Muscle of leg (tissue), 11 donors: ENCODE measurements around the gene OCA2. TPM values are rescaled to one million over a fixed set of nuclear protein-coding genes. Genes with fewer than 3 reads are reported as not detected.

Experiments
- DNase-seq: peaks from one replicate; pipeline ENCODE4 v3.0.0; 2013
- H3K27ac ChIP-seq: one replicate; pipeline ENCODE4 v1.5.1; 2013; ENCODE audit warnings: mild to moderate bottlenecking, low read length, control low read depth
- H3K27me3 ChIP-seq: one replicate; pipeline ENCODE4 v1.6.1; 2013; ENCODE audit warnings: low read length; ENCODE audit not compliant: control insufficient read depth, insufficient read depth
- H3K36me3 ChIP-seq: one replicate; pipeline ENCODE4 v1.6.1; 2013; ENCODE audit warnings: low read length; ENCODE audit not compliant: control insufficient read depth, insufficient read depth
- H3K4me1 ChIP-seq: one replicate; pipeline ENCODE4 v1.6.1; 2013; ENCODE audit warnings: low read length; ENCODE audit not compliant: control insufficient read depth, insufficient read depth
- H3K4me3 ChIP-seq: one replicate; pipeline ENCODE4 v1.5.1; 2013; ENCODE audit warnings: low read length, control low read depth
- H3K9me3 ChIP-seq: replicated peaks from 2 replicates; pipeline ENCODE4 v1.6.1; 2013; ENCODE audit warnings: low read depth, low read length; ENCODE audit not compliant: control insufficient read depth
- WGBS: methylation state at CpG from one replicate; pipeline ENCODE4 v1.1.5; 2013; ENCODE audit warnings: missing lambda C conversion rate; ENCODE audit not compliant: insufficient coverage; 5-methylcytosine and 5-hydroxymethylcytosine counted together
- polyA plus RNA-seq, 8 donors: library from polyadenylated mRNA; unstranded; fragments of 120-200 nt; gene quantifications; one replicate each; pipeline versions ENCODE4 v1.2.1 to v1.2.3, GENCODE V29; 2013; ENCODE audit warnings: inconsistent platforms in 1 of 8, low replicate concordance in 1 of 8; ENCODE audit not compliant: insufficient read length in 8 of 8, insufficient read depth in 1 of 8
- total RNA-seq: library from RNA; stranded (reverse); fragments of 120-200 nt; gene quantifications from one replicate; pipeline ENCODE4 v1.2.4, GENCODE V29; 2013

Gene OCA2
- total and polyA plus RNA-seq, 9 donors: 1.9 to 5.3 (median 3.6) TPM

DNA sequence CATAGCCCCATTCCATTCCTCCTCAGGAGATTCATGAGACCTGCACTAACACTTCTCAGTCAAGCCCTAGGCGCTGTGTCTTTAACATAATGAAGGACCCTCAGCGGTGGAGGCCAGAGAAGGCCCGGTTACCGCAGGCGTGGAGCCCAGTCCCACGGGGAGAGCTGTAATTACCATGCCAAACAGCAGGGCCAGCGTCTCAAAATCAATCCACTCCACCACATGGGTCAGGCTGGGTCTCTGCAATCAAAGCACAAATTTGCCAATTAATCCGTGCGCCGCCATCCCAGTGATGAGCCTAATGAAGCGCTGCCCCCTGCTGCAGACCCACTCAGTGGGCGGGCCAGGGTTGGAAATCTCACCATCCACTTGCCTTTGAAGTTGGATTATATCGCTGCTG is 109.7 kb downstream of the OCA2 start:
- no peak overlapping the region for H3K4me3 ChIP-seq
- H3K4me1 ChIP-seq: no peaks in the 10 kb centered on the region
- WGBS: 88% methylated on average over 8 of the region's 13 CpGs
- DNase-seq: no peak
- no peaks in the 10 kb centered on the region for H3K36me3 ChIP-seq
- H3K27ac ChIP-seq: no peak overlapping the region
- no peaks in the 10 kb centered on the region for H3K27me3 ChIP-seq
- no peaks in the 10 kb centered on the region for H3K9me3 ChIP-seq

DNA sequence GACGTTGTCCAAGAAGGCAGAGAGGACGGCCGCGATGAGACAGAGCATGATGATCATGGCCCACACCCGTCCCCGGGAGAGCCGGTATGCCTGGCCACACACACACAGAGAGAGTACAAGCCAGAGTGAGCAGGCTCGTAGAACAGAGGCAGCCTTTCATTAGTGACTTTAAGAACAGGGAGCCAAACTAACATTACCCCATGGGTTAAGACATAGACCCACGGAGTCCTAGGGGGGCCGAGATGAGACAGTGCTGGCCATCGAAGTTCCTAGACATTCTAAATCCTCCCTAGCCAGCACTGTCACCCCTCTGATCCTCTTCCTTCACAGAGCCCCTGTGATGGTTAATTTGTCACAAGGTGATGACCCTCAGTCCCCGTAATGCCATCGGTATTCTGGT is 114.0 kb downstream of the OCA2 start:
- Histone ChIP-seq H3K27me3 (no peaks in the 10 kb centered on the region), H3K36me3 (no peaks in the 10 kb centered on the region), H3K4me1 (no peaks in the 10 kb centered on the region), H3K27ac (no peak overlapping the region), H3K9me3 (no peaks in the 10 kb centered on the region), H3K4me3 (no peak overlapping the region)
- no peak for DNase-seq
- WGBS: 64% methylated on average over 10 of the region's 13 CpGs

DNA sequence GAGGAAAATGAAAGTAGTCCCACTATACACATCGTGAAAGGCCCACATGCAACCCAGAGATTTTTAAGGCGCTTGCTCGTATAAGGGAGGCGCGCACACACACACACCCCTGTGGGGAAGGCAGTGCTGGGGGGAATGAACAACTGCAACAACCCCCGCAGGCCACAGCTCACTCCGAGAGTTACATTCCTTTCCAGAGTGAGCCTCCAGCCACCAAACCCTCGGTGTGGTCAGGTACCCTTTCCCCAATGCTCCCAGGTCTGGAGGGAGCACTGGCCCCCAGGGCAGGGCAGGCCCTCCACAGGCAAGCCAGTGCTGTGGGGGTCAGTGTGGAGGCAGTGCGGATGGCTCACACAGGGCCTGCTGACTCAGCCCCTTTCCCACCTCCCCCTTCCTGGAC is 115.6 kb downstream of the OCA2 start:
- Histone ChIP-seq H3K4me1 (no peaks in the 10 kb centered on the region), H3K4me3 (no peak overlapping the region), H3K36me3 (no peaks in the 10 kb centered on the region), H3K9me3 (no peaks in the 10 kb centered on the region), H3K27me3 (no peaks in the 10 kb centered on the region), H3K27ac (no peak overlapping the region)
- no peak for DNase-seq
- WGBS: 92% methylated on average over 2 of the region's 9 CpGs

DNA sequence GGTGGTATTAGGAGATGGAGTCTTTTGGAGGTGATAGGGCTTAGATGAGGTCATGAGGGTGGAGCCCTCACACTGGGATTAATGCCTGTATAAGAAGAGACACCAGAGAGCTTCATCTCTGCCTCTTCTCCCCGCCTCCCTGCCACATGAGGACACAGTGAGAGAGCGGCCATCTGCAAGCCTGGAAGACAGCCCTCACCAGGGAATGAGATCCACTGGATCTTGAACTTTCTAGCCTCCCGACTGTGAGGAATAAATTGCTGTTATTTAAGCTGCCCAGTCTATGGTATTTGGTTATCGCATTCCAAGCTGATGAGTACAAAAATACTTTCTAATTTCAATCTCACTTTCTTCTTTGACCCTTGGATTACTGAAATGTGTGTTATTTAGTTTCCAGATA is 121.4 kb downstream of the OCA2 start:
- no peaks in the 10 kb centered on the region for H3K36me3 ChIP-seq
- H3K4me1 ChIP-seq: no peaks in the 10 kb centered on the region
- DNase-seq: no peak
- no peak overlapping the region for H3K4me3 ChIP-seq
- WGBS: no CpG with 5 or more reads among the region's 4 CpGs
- no peaks in the 10 kb centered on the region for H3K9me3 ChIP-seq
- H3K27me3 ChIP-seq: no peaks in the 10 kb centered on the region
- no peak overlapping the region for H3K27ac ChIP-seq

DNA sequence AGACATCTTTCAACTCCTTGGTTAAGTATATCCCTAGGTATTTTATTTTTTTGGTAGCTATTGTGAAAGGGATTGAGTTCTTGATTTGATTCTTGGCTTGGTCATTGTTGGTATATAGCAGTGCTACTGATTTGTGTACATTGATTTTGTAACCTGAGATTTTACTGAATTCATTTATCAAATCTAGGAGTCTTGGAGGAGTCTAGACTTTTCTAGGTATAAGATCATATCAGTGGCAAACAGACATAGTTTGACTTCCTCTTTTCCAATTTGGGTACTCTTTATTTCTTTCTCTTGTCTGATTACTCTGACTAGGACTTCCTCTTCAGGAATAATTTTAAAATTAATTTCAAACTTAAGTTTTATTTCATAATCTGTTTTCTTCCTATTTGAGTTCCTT is 125.2 kb downstream of the OCA2 start:
- no peak overlapping the region for H3K27ac ChIP-seq
- no peaks in the 10 kb centered on the region for H3K9me3 ChIP-seq
- H3K4me1 ChIP-seq: no peaks in the 10 kb centered on the region
- no peak for DNase-seq
- H3K4me3 ChIP-seq: no peak overlapping the region
- H3K36me3 ChIP-seq: no peaks in the 10 kb centered on the region
- H3K27me3 ChIP-seq: no peaks in the 10 kb centered on the region

- H3K27me3 ChIP-seq: no peaks in the 10 kb centered on the region
- 86% methylated on average over 23 of the region's 24 CpGs for WGBS
- no peak for DNase-seq
- no peaks in the 10 kb centered on the region for H3K4me1 ChIP-seq
- no peaks in the 10 kb centered on the region for H3K36me3 ChIP-seq
- no peaks in the 10 kb centered on the region for H3K9me3 ChIP-seq
- H3K27ac ChIP-seq: no peak overlapping the region
- no peak overlapping the region for H3K4me3 ChIP-seq
Measured at GRCh38 chr15:27970661-27971392, 128.3 kb downstream of the OCA2 start.

DNA sequence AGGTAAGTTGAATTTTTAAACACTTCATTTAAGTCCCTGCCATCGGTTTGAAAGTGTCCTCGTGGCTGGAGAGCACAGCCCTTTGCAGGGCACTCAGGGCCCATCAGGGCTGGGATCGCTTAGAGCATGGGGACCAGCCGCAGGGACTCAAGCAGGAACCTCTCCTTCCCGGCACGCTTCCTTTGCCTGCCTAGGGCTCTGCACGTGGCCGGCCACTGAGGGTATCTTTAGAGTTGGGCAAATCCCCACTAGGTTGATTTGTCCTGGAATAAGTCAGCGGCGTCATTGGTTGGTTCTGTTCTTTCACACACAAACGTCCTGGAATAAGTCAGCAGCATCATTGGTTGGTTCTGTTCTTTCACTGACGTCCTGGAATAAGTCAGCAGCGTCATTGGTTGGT is 131.6 kb downstream of the OCA2 start:
- no peaks in the 10 kb centered on the region for H3K9me3 ChIP-seq
- H3K36me3 ChIP-seq: no peaks in the 10 kb centered on the region
- 89% methylated on average over 12 of the region's 13 CpGs for WGBS

GRCh38 chr15:27965546-27965945 is 133.6 kb downstream of the OCA2 start:
- DNase-seq: no peak
- no peaks in the 10 kb centered on the region for H3K9me3 ChIP-seq
- H3K27me3 ChIP-seq: no peaks in the 10 kb centered on the region
- H3K4me3 ChIP-seq: no peak overlapping the region
- H3K36me3 ChIP-seq: no peaks in the 10 kb centered on the region
- H3K27ac ChIP-seq: no peak overlapping the region
- H3K4me1 ChIP-seq: no peaks in the 10 kb centered on the region
- 68% methylated on average over 3 of the region's 6 CpGs for WGBS

More for the DNA sequence above, 131.6 kb downstream of the OCA2 start:
- DNase-seq: no peak
- H3K4me1 ChIP-seq: no peaks in the 10 kb centered on the region
- no peaks in the 10 kb centered on the region for H3K27me3 ChIP-seq
- no peak overlapping the region for H3K27ac ChIP-seq
- no peak overlapping the region for H3K4me3 ChIP-seq

DNA sequence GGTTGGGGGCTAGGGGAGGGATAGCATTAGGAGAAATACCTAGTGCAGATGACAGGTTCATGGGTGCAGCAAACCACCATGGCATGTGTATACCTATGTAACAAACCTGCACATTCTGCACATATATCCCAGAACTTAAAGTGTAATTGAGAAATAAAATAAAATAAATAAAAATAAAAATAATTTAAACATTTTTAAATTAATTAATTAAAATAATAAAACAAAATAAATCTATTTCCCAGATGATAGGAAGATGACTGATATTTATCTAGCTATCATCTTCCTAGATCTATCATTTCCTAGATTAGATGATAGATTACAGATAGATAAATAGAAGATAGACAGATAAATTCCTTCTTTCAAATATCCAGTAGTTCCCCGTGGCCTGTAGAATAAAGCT is 137.3 kb downstream of the OCA2 start:
- Histone ChIP-seq H3K4me3 (no peak overlapping the region), H3K9me3 (no peaks in the 10 kb centered on the region), H3K4me1 (no peaks in the 10 kb centered on the region), H3K27me3 (no peaks in the 10 kb centered on the region), H3K27ac (no peak overlapping the region), H3K36me3 (no peaks in the 10 kb centered on the region)
- WGBS: no CpG with 5 or more reads among the region's 1 CpG
- no peak for DNase-seq

DNA sequence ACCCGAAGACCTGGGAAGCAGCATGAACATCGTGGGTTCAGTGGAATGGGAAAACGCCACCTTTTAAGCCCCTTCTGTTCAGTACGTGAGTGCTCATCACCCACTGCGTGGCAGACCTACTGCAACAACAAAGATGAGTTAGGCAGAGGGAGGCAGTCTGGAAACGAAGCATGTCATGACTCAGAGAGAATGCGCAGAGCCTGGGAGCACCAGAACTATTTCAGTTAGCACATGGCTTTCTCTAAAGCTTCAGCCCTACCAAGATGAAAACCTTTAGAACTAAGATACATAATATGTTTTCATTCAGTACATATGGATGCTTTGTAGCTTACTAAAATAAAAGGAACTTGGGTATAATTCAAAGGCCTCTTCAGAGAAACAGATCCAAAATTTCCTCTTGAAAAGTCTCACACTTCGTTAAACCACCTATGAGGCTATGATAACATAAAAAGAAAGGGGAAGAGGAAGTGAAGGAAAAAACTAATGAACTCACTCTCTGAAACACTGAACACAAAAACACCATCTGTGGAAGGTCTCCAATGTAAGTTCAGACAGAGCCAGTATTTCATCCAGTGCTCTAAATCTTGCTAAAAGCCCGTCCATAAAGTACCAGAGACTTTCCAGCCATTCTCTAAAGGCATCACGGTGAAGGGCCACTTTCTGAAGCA is 140.1 kb downstream of the OCA2 start:
- DNase-seq: no peak

More for the DNA sequence above, 140.1 kb downstream of the OCA2 start:
- H3K36me3 ChIP-seq: peaks cover 3% of the 10 kb centered on the region
- no peaks in the 10 kb centered on the region for H3K4me1 ChIP-seq
- WGBS: 62% methylated on average over 6 of the region's 10 CpGs
- no peak overlapping the region for H3K27ac ChIP-seq
- H3K9me3 ChIP-seq: no peaks in the 10 kb centered on the region
- H3K27me3 ChIP-seq: no peaks in the 10 kb centered on the region
- no peak overlapping the region for H3K4me3 ChIP-seq
